Activated CD4-positive, CD25-positive, alpha-beta regulatory T cell treated with anti-CD3 and anti-CD28 coated beads, Interleukin-2, amount 50 U/mL, for 24 hours (primary cell): ENCODE measurements around the gene CNN1.
"Not testable (repeated sequence)": the region's sequence is repeated elsewhere in the genome, so short reads cannot be mapped to it uniquely, and the experiment has no call there.

Experiments used
- ATAC-seq, 2 donors: fragments of 150-1000 bp; cut with Tn5 transposase; one replicate each; pipeline ENCODE4 v1.10.0; 2021; ENCODE audit warnings: mild to moderate bottlenecking in 1 of 2, moderate library complexity in 1 of 2

The CNN1 gene

GRCh38 chr19:11534948-11535347 lies 3.7 kb upstream of the CNN1 start:
- ATAC-seq = no peak

GRCh38 chr19:11535792-11536595 lies 2.7 kb upstream of the CNN1 start:
- peak; percentile 64 to 75 for ATAC-seq

- ATAC-seq = no peak
Measured at GRCh38 chr19:11539495-11540365, 1.1 kb downstream of the CNN1 start.

- no peak for ATAC-seq
Measured at GRCh38 chr19:11540645-11541044, 2.0 kb downstream of the CNN1 start.

- no peak for ATAC-seq
Measured at GRCh38 chr19:11541238-11541637, 2.6 kb downstream of the CNN1 start.

GRCh38 chr19:11547929-11548700 lies 9.5 kb downstream of the CNN1 start:
- no peak for ATAC-seq

GRCh38 chr19:11549386-11549953 lies 10.8 kb downstream of the CNN1 start:
- ATAC-seq = no peak

- no peak for ATAC-seq
Measured at GRCh38 chr19:11550265-11550664, 11.6 kb downstream of the CNN1 start.

- ATAC-seq = peak in 1 of 2 donors; percentile 27
Measured at GRCh38 chr19:11551603-11552235, 13.1 kb downstream of the CNN1 start.

GRCh38 chr19:11552666-11553372 lies 14.2 kb downstream of the CNN1 start:
- no peak for ATAC-seq

GRCh38 chr19:11554160-11554559 lies 15.5 kb downstream of the CNN1 start:
- ATAC-seq = no peak

GRCh38 chr19:11555246-11555645 lies 16.6 kb downstream of the CNN1 start:
- no peak for ATAC-seq

GRCh38 chr19:11556634-11557420 lies 18.2 kb downstream of the CNN1 start:
- no peak for ATAC-seq

GRCh38 chr19:11558881-11559828 lies 20.5 kb downstream of the CNN1 start, which contains the start of gene ELOF1:
TSS of gene ELOF1 (minus strand) at chr19:11559230. CDS start at chr19:11554347, 4,883 bp downstream.
- peak; percentile 96 to 97 for ATAC-seq

- ATAC-seq = peak; percentile 57 to 59
Measured at GRCh38 chr19:11560404-11561051, 21.9 kb downstream of the CNN1 start.

GRCh38 chr19:11563532-11563931 lies 24.9 kb downstream of the CNN1 start:
- ATAC-seq = no peak

GRCh38 chr19:11564082-11564807 lies 25.6 kb downstream of the CNN1 start:
- ATAC-seq = not testable (repeated sequence)

- ATAC-seq = not testable (repeated sequence)
Measured at GRCh38 chr19:11565649-11565980, 27.0 kb downstream of the CNN1 start.
